Fibroblast of the conjunctiva (primary cell): ENCODE data around the gene KRT83.
"Not testable (repeated sequence)": the region's sequence is repeated elsewhere in the genome, so short reads cannot be mapped to it uniquely, and the experiment has no call there.

Experiments used
- DNase-seq: peaks from one replicate; pipeline ENCODE4 v3.0.0-alpha.2; 2010; ENCODE audit warnings: low read depth

The KRT83 gene

GRCh38 chr12:52331833-52332232 lies 10.6 kb upstream of the KRT83 start:
- no peak for DNase-seq

- no peak for DNase-seq
Observed at GRCh38 chr12:52331039-52331438, 9.8 kb upstream of the KRT83 start.

GRCh38 chr12:52327830-52328500 lies 6.8 kb upstream of the KRT83 start:
- no peak for DNase-seq

- DNase-seq = peak; percentile 89
Observed at GRCh38 chr12:52327052-52327829, 6.0 kb upstream of the KRT83 start.

GRCh38 chr12:52324153-52324444 lies 2.9 kb upstream of the KRT83 start:
- DNase-seq = no peak

- DNase-seq = no peak
Observed at GRCh38 chr12:52323416-52324152, 2.4 kb upstream of the KRT83 start.

GRCh38 chr12:52323001-52323400 lies 1.8 kb upstream of the KRT83 start:
- no peak for DNase-seq

- no peak for DNase-seq
Observed at GRCh38 chr12:52322069-52322468, 871 bp upstream of the KRT83 start.

- DNase-seq = no peak
Observed at GRCh38 chr12:52321418-52321817, 220 bp upstream of the KRT83 start.

- DNase-seq = no peak
Observed at GRCh38 chr12:52319097-52319496, 2.1 kb downstream of the KRT83 start.

- DNase-seq = no peak
Observed at GRCh38 chr12:52318241-52318990, 2.8 kb downstream of the KRT83 start.

- DNase-seq = no peak
Observed at GRCh38 chr12:52317468-52318052, 3.6 kb downstream of the KRT83 start.

GRCh38 chr12:52316701-52317100 lies 4.5 kb downstream of the KRT83 start:
- no peak for DNase-seq

- DNase-seq = no peak
Observed at GRCh38 chr12:52316290-52316689, 4.9 kb downstream of the KRT83 start.

- DNase-seq = not testable (repeated sequence)
Observed at GRCh38 chr12:52315721-52316120, 5.5 kb downstream of the KRT83 start.

- DNase-seq = no peak
Observed at GRCh38 chr12:52314511-52314910, 6.7 kb downstream of the KRT83 start.

GRCh38 chr12:52313926-52314325 lies 7.3 kb downstream of the KRT83 start:
- DNase-seq = no peak

GRCh38 chr12:52313461-52313860 lies 7.7 kb downstream of the KRT83 start:
- DNase-seq = no peak

- no peak for DNase-seq
Observed at GRCh38 chr12:52312086-52312485, 9.1 kb downstream of the KRT83 start.

GRCh38 chr12:52311285-52311648 lies 9.9 kb downstream of the KRT83 start:
- no peak for DNase-seq

GRCh38 chr12:52310622-52311284 lies 10.4 kb downstream of the KRT83 start:
- no peak for DNase-seq
